OCI-M2 (cell line): ENCODE data around the gene CDH13.

Source experiments
- DNase-seq: peaks from one replicate; lab custom pipeline; 2025; ENCODE audit not compliant: unreplicated experiment; lab: John Stamatoyannopoulos, UW

Gene CDH13

DNA sequence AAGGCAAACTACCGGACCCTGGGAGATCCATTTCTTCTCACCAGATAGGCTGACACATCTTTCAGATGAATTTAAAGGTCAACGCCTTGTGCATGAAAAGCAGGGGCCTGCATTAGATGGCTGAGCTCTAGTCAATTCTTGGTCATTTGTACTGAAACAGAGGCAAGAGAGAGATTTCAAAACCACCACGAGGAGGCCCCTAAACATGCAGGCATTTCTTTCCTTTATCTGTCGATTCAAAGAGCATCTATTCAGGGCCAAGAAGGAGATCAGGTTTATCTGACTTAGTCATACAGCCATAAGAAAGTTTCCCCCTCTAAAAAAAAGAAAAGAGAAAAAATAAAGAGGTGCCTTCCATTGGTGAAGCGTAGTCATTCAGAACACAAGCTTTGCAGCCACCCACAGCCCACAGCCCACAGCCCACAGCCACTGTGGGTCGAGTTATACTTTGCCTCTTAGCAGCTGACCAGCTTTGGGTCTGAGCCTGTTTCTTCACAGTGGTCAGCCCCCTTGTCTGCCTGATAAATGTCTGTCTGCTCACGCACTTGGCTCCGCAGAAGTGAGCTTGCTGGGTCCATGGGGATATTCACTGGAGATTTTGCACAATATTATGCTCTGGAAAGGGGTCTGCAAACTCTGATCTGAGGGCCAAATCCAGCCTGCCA is 207.5 kb downstream of the CDH13 start:
- no peak for DNase-seq

DNA sequence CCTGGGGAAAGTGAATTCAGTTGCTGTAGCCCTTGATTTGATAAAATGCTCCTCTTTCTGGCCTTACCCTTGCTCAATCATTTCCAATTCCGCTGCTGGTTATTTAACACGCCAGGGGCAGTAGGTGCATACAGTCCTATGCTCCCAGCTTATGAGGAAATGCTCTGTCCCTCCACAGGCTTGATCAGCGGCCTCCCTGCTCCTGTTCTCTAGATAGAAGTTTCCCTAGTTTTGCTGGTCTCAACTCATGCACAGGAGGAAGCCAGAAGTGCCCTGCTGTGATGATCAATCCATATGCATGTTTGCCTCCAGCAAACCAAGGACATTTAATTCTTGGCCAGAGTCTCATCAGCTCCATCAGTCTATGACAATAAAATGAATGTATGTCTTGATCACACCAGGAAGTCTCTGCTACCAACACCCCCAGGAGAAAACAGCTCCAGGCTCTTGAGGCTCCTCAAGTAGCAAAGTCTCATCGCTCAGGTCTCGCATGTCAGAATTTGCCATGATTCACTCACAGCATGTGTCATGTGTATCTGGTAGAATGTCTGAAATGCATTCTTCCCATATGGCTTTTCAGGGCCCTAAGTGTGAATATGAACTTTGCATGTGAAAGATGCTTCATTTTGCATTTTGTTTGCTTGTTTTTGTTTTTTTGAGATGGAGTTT is 208.9 kb downstream of the CDH13 start:
- DNase-seq: no peak

DNA sequence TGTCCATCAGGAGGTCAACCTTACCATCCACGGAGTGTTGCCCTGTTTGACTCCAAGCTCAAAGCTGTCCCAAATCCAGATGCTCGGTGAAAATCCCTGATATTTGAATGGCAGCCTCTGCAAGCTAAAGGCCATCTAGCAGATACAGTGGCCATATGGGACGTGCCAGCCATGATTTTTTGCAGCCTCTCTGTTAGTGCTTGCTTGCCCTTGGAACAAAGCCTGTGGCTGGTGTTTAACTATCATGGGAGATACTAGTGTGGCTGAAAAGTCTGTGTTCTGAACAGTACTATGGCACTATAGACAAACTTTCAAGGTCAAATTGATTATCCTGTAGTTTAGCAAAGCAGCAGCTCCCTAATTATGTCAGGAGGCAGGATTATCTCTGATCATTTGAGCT is 214.3 kb downstream of the CDH13 start:
- no peak for DNase-seq

DNA sequence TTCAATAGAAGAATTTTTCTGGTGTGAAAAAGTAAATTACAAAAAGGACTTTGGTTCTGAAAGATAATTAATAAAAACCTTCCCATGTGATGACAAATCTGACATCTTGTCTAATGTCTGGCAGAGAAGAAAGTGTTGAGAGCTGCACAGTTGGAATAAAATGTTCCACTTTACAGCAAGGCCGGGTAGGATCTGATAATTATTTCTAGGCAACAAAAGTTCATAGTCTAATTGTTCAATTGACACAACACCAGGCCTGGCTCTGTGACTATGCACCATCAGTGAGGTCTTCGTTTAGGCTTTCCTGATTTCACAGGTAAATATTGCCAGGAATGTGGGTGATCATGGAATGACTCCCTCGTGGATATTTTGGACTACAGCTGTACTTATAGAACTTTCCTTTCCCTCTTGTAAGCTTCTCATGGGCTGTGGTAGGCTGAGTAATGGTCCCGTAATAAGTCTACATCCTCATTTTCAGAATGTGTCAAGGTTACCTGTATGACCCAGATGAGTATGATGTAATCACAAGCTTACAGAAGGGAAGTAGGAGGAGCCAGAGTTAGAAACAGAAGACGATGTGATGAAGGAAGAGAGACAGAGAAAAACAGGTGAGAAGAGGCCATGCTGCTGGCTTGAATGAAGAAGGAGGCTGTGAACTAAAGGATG is 217.0 kb downstream of the CDH13 start:
- DNase-seq: no peak

DNA sequence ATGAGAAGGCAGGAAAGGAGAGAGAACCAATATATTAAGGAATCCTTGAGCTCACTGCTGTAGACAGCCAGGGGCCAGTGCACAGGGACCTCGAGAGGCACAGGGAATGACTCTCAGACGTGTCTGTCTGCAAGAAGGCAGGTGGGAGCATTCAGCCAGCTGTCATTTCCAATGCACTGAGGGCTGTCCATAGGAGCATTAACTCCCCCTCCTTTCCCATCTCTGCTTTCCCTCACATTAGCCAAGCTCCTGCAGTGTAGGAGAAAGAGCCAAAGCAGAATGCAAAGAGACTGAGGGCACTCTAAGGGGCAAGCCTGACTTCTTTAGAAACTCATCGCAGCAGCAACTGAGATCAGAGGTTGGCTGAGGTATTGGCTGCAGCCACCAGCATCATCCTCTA is 218.3 kb downstream of the CDH13 start:
- DNase-seq: no peak

DNA sequence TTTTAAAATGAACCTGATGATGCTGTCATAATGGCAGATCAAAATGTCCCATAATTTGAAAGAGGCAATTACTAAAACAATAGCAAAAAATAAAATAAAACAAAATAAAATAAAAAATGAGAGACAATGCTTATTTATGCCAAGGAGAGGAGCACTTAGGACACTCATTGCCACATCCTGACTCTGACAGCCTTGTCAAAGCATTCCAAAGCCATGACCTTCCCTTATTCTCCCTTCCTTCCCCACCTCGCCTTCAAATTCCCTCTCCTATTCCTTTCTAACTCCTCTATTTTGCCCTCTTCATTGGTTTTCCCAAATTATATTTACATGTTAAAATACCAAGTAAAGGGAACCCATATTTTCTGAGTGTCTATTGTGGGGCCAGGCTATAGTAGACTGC is 220.0 kb downstream of the CDH13 start:
- no peak for DNase-seq

DNA sequence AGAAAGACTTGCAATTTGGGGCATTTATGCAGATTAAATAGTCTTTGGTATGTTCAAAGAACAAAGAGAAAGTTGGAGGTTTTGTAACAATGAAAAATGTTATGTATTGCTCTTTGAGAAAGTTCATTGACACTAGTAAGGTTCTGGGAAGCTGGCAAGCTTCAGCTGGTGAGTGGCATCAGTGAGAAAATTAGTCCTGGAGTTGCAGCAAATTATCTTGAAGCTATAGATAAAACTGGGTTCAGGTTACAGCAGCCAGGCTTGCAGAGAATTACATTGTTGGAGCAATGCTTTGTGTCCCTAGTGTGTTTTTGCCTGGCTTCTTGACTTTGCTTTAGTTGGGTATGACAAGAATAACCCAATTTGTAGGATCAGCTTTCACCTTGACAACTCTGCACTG is 221.2 kb downstream of the CDH13 start:
- no peak for DNase-seq

DNA sequence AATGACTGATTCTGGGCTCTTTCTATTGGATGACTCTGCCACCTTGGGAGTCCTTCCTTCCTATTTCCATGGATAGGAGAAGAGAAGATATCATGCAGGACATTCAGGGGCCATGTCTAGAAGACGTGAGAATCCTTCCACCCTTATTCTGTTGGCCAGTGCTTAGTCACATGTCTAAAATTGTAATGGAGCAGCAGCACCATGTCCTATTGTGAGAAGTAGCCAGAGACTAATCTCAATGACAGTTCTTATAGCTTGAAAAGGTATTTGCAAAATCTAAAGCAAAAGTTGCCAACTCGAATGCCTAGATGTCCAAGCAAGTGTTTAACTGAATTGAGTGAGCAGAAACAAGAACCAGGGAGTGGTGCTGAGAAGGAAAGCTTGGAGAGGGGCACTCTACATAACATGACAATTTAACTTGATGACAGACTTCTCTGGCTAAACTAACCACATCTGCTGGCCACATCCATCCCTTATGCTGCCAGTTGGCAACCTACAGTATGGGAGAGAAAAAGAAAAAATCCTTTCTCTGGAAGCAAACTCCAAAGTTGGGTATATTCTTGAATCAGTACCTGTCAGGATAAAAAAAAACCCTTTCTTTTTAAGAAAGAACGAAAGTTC is 225.7 kb downstream of the CDH13 start:
- no peak for DNase-seq

DNA sequence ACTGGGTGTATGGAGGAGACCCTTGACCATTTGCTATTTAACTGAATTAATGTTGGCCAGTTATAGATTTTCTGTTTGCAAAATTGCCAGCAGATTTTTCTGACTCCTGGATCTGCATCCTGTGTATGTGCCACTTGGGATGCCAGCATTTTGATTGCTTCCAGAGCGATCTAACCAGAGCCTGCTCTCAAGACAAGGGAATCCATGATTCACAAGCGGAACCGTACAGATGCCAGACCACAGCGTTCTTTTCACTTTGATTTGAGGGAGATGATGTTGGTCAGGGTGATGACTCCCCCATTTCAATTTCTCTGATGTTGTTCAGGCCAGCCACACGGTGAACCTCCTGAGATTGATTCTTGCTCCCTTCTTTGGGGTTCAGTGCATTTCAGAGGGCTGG is 228.7 kb downstream of the CDH13 start:
- DNase-seq: no peak

DNA sequence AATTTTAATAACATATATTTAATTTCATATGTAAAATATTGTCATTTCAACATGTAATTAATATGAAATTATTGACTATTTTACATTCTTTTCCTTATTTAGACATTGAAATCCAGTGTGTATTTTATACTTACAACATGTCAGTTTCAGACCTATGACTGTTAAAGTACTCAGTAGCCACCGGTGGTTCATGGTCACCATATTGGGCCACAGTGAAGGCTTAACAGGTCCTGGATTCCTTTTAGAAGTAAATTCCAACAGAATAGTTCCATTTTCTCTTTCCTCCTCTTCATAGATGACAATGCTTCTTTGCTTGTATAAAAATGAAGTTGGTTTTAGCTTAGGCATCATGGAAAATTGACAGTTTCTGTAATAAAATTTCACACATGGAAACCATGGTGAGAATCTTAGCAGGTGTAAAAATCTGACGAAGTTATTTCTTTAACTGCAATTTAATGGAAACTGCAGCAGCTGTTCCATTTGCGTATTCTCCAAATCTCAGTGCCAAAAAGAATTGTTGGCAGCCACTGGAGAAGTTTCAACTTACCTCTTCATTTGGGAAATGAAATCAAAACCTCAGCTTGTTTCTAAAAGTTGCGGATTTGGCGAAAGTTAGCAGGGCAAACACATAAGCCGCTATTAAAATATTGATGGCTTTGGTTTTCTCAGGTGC is 231.1 kb downstream of the CDH13 start:
- DNase-seq: no peak

DNA sequence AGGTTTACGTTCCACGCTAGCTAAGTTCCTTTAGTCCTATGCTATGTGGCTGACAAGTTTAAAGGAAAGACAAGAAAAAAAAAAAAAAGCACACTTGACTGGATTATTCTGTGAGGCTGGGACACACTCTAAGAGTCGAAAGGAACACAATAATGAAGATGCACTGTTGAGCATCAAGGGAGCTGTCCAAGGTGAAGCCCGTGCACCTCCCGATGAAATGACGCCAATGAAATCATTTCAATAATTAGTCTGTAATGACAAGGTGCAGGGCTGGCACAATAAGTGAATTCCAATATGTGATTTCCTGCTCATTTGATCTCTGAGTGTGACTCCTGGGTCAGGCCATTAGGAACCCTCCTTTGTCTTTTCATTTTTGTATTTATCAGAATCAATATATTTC is 232.9 kb downstream of the CDH13 start:
- no peak for DNase-seq

DNA sequence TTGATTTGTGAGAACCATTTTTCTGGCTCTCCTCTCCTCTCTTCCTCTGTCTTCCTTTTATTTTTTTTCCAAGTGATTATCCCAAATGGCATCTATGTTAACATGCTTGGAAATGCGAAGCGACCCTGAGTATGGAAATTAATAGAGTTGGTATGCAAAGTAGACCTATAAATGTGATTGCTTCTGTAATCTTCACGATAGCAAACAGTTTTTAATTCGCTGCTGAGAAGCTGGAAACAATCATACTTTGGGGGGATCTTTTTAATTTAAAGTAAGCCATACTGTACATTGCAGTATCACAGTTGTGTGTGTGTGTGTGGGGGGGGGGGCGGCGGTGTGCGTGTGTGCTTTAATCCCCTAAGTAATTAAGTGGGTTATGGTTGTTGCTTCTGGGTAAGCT is 233.3 kb downstream of the CDH13 start:
- no peak for DNase-seq

DNA sequence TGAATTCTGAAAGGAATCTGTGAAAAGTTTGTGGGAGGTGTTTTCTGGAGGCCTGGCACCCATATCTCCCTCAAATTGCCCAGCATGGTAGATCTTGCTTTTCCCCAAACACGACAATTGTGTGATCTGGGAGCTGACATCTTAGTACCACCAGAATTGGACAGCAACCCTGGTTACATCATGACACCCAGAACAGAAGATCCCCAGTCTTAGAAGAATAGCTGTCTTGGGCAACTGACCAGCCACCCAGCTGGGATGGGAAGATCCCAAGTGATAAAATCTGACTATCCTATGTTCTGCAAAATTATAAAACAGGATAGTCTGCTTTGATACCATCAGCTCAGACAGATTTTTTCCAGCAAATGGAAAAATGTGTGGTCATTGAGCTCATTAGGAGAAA is 235.3 kb downstream of the CDH13 start:
- no peak for DNase-seq

DNA sequence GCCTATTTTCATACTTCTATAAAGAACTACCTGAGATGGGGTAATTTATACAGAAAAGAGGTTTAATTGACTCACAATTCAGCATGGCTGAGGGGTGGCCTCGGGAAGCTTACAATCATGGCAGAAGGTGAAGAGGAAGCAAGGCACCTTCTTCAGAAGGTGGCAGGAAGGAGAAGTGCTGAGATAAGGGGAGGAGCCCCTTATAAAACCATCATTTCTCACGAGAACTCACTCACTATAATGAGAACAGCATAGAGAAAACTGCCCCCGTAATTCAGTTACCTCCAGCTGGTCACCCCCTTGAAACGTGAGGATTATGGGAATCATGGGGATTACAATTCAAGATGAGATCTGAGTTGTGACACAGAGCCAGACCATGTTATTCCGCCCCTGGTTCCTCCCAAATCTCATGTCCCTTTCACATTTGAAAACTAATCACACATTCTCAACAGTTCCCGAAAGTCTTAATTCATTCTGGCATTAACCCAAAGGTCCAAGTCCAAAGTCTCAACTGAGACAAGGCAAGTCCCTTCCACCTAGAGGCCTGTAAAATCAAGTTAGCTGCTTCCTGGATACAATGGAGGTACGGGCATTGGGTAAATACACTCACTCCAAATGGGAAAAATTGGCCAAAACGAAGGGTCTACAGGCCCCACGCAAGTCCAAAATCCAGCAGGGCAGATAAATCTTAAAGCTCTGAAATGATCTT is 237.7 kb downstream of the CDH13 start:
- no peak for DNase-seq

DNA sequence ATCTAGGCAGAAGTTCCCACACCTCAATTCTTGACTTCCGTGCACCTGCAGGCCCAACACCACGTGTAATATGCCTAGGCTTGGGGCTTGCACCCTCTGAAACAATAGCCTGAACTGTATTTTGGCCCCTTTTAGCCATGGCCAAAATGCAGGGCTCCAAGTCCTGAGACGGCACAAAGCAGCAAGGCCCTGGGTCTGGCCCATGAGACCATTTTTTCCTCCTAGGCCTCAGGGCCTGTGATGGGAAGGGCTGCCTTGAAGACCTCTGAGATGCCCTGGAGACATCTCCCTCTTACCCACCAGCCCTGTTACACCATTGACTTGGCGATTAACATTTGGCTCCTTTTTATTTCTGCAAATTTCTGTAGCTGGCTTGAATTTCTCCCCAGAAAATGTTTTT is 238.6 kb downstream of the CDH13 start:
- no peak for DNase-seq

DNA sequence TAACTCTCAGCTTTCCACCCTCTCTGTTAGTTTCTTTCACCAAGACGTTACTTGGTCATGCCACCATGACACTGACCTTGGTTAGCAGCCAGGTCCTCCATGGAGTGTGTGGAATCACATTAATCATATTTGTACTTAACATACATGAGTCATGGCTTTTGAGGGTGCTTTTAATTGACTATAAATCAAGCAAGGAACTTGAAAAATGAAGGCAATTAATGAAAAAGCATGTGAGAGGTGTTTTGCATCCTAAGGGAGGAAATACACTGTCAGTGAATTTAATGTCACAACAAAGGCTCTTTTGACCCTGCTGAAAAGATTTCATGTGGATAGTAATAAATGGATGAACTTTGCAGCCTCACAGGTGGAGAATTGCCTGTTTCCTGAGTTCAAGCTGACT is 240.7 kb downstream of the CDH13 start:
- DNase-seq: no peak

DNA sequence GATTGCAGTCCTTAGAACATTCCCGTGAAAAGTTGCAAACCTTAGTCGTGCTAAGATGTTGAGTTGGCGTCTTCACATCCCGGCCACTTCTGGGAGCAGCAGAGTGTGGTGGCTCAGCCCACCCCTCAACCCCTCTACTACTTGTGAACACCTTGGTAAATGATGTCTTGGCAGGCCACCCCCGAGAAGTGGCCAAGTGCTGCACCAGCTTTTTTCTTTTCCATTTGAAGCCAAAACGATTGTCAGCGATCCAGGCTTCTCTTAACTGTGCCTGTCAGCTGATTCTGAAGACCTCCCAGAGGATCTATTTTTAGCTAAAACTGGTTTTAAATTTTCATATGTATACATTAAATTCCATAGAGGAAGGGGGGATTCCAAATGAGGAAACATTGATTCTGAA is 247.5 kb downstream of the CDH13 start:
- no peak for DNase-seq

DNA sequence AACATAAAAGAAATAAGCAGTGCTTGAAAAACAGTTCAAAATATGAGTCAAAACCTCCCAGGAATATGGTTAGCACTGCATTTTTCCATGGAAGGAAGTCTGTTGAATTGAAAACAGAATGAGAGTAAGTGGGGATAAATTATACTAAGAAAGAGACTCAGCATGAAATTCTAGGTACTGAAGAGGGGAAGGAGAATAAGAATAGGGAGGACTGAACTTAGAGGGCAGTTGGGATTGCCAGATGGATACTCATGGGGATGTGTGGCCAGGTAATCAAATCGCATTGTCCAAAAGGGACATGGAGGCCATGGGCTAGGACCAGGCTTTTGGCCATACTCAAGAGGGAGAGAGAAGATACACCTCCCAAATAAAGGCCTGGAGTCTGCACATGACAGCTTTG is 247.9 kb downstream of the CDH13 start:
- DNase-seq: no peak

DNA sequence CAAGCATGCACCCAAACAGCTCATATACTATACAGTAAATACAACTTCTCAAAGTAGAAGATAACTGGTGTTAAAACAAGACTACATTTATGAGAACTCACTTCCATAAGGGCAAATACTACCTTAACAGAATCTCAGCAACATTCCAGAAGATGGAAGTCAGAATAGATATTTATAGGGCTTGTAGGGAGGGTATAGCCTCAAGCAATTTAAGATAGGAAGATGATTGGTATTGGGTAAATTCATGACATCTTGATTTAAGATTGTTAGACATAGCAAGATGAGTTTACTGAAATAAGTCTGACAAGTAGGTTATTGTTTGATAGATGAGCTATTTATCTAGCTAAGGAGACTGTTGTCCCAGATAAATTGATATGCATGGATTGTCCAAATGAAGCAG is 250.2 kb downstream of the CDH13 start:
- DNase-seq: no peak

DNA sequence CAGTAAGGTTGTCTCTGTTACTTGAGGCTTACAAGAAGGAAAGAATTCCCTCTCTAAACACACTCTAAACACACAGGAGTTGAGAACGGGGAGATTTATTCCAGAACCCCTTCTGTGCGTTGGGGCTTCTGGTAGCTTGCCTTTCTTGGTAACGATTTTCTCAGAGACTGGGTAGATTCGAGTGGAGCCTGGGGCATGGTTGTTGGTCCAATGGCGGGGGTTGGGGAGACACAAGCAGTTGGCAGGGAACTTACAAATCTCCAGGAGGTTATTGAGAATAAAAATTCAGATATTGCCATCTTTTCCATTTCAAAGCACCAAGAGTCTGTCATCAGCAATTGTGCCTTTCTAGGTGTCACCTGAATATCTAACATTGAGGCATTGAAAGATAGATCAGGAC is 251.7 kb downstream of the CDH13 start:
- DNase-seq: no peak

DNA sequence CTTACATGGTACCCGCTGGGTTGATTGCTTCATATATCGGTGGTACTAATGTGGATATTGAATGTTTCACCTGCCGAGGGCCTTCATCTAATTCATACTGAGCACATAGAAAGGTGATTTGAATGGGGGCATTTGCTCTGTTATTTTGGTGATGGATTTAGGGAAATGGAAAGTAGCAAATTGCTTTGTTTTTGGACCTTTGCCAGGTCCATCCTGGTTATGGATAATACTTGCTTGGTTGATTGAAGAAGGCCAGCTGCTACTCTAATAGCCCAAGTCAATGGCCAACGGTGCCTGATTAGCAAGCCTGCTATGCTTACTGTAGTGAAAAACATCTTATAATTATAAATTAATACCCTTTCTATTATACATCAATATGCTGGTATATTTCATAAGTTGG is 253.6 kb downstream of the CDH13 start:
- no peak for DNase-seq
